CD4-positive, alpha-beta T cell treated with Interleukin-4 for 1 hour (primary cell): ENCODE data around the gene PRAMEF25.
"Not testable (repeated sequence)": the region's sequence is repeated elsewhere in the genome, so short reads cannot be mapped to it uniquely, and the experiment has no call there.

ENCODE experiments used
- DNase-seq, 2 donors: peaks; one replicate each; pipeline ENCODE4 v3.0.0-alpha.2; 2020 to 2022

Gene PRAMEF25

DNA sequence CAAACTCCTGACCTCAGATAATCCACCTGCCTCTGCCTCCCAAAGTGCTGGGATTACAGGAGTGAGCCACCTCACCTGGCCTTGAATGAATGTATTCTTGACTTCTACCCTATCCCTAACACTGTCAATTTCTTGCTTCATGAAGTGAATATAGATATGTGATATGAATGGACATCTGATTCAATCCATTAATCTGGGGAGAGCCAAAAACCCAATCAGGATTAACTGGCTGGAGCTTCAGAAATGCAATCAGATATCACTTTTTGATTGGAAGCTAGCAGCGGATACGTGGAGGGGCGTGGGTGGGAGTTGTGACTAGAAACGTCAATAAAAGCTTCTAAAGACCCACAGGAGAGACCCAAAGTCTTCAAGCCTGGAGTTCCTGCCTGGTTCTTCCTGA lies at the start of gene PRAMEF25:
PRAMEF25 (plus strand) TSS at position 301 of the 400 bp plus-strand sequence. CDS start 2,920 bp downstream, outside the sequence.
- not testable (repeated sequence) for DNase-seq

DNA sequence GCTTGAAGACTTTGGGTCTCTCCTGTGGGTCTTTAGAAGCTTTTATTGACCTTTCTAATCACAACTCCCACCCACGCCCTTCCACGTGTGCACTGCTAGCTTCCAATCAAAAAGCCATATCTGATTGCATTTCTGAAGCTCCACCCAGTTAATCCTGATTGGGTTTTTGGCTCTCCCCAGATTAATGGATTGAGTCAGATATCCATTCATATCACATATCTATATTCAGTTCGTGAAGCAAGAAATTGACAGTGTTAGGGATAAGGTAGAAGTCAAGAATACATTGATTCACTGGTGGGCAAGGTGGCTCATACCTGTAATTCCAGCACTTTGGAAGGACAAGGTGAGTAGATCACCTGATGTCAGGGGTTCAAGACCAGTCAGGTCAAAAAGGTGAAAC lies 14.1 kb upstream of the PRAMEF25 start, which contains the start of gene PRAMEF27:
PRAMEF27 (minus strand) TSS at position 101 of the 400 bp plus-strand sequence. CDS start 2,916 bp downstream, outside the sequence.
- not testable (repeated sequence) for DNase-seq

DNA sequence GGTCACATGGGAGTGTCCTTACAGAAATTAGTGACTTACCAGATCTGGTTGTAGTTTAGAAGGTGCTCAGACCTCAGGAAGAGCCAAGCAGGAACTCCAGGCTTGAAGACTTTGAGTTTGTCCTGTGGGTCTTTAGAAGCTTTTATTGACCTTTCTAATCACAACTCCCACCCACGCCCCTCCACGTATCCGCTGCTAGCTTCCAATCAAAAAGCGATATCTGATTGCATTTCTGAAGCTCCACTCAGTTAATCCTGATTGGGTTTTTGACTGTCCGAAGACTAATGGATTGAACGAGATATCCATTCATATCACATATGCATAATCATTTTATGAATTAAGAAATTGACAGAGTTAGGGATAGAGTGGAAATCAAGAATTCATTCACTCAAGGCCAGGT lies 46.2 kb downstream of the PRAMEF25 start, which contains the start of gene HNRNPCL2:
HNRNPCL2 (minus strand) TSS at position 101 of the 400 bp plus-strand sequence. CDS start 454 bp downstream, outside the sequence.
- not testable (repeated sequence) for DNase-seq
